MM.1S (cell line): ENCODE measurements around the gene RAB1B.

Experiments
- DNase-seq: peaks from one replicate; pipeline ENCODE4 v3.0.0-alpha.2; 2015
- H2AFZ ChIP-seq: fragments of 300-600 bp; sonication (generic); 2 replicates; pipeline ENCODE4 v1.6.0; 2016; ENCODE audit warnings: antibody characterized with exemption, low read length
- H3F3A ChIP-seq: fragments of 300-600 bp; sonication (generic); 2 replicates; pipeline ENCODE4 v1.6.1; 2016; ENCODE audit warnings: mild to moderate bottlenecking, antibody characterized with exemption, low read length, moderate library complexity, mixed read lengths; ENCODE audit not compliant: insufficient read depth
- H3K27ac ChIP-seq: fragments of 300-600 bp; sonication (generic); 2 replicates; pipeline ENCODE4 v1.5.1; 2016; ENCODE audit warnings: mild to moderate bottlenecking, low read length
- H3K27me3 ChIP-seq: fragments of 300-600 bp; sonication (generic); replicated peaks from 2 replicates; pipeline ENCODE4 v1.6.0; 2016; ENCODE audit warnings: low read length; ENCODE audit not compliant: insufficient read depth
- H3K36me3 ChIP-seq: fragments of 300-600 bp; sonication (generic); replicated peaks from 2 replicates; pipeline ENCODE4 v1.6.1; 2016; ENCODE audit warnings: mild to moderate bottlenecking, low read length, mixed read lengths; ENCODE audit not compliant: insufficient read depth
- H3K4me1 ChIP-seq: fragments of 300-600 bp; sonication (generic); 2 replicates; pipeline ENCODE4 v1.6.1; 2016; ENCODE audit warnings: low read length, mixed read lengths
- H3K4me2 ChIP-seq: fragments of 300-600 bp; sonication (generic); 2 replicates; pipeline ENCODE4 v1.6.0; 2016; ENCODE audit warnings: low read depth, low read length
- H3K4me3 ChIP-seq: fragments of 300-600 bp; sonication (generic); 2 replicates; pipeline ENCODE4 v1.5.1; 2016; ENCODE audit warnings: low read length, mixed read lengths
- H3K79me2 ChIP-seq: fragments of 300-600 bp; sonication (generic); 2 replicates; pipeline ENCODE4 v1.6.1; 2016; ENCODE audit warnings: mixed run types, low read length, mixed read lengths
- H3K9ac ChIP-seq: fragments of 300-600 bp; sonication (generic); 2 replicates; pipeline ENCODE4 v1.6.1; 2016; ENCODE audit warnings: low read length, mixed read lengths
- H3K9me2 ChIP-seq: fragments of 300-600 bp; sonication (generic); replicated peaks from 2 replicates; pipeline ENCODE4 v1.6.1; 2016; ENCODE audit warnings: mild to moderate bottlenecking, low read length, mixed read lengths; ENCODE audit not compliant: insufficient read depth
- H3K9me3 ChIP-seq: fragments of 300-600 bp; sonication (generic); replicated peaks from 2 replicates; pipeline ENCODE4 v1.6.1; 2016; ENCODE audit warnings: mild to moderate bottlenecking, low read length, mixed read lengths; ENCODE audit not compliant: insufficient read depth
- H4K20me1 ChIP-seq: fragments of 300-600 bp; sonication (generic); 2 replicates; pipeline ENCODE4 v1.6.1; 2016; ENCODE audit warnings: mild to moderate bottlenecking, low read length, moderate library complexity, mixed read lengths; ENCODE audit not compliant: insufficient read depth
- CTCF ChIP-seq: fragments of 300-600 bp; sonication (generic); IDR thresholded peaks from 2 replicates; pipeline ENCODE4 v1.5.1; 2016; ENCODE audit warnings: antibody characterized with exemption, low read length, mixed read lengths
- EZH2 ChIP-seq: fragments of 300-600 bp; sonication (generic); optimal IDR thresholded peaks from 2 replicates; pipeline ENCODE3; 2017; ENCODE audit warnings: low read depth, mild to moderate bottlenecking, antibody characterized with exemption, low read length, mixed read lengths
- EZH2phosphoT487 ChIP-seq: fragments of 300-600 bp; sonication (generic); IDR thresholded peaks from 2 replicates; pipeline ENCODE4 v1.6.1; 2018; ENCODE audit warnings: antibody characterized with exemption, low read length

Gene RAB1B

GRCh38 chr11:66226101-66226500 lies 42.3 kb upstream of the RAB1B start:
- Histone ChIP-seq H3K79me2 (no peaks in the 10 kb centered on the region), H3K27ac (no peak overlapping the region), H3K9me2 (no peaks in the 10 kb centered on the region), H3K27me3 (no peaks in the 10 kb centered on the region), H3F3A (peaks cover 13% of the 10 kb centered on the region), H3K4me3 (no peak overlapping the region), H3K9ac (no peak overlapping the region), H3K4me1 (peaks cover 12% of the 10 kb centered on the region), H3K9me3 (no peaks in the 10 kb centered on the region), H4K20me1 (no peaks in the 10 kb centered on the region), H3K4me2 (no peak overlapping the region), H3K36me3 (no peaks in the 10 kb centered on the region), H2AFZ (no peak overlapping the region)
- TF ChIP-seq EZH2phosphoT487, result no peak
- no peak for TF ChIP-seq CTCF
- no peak for TF ChIP-seq EZH2
- DNase-seq, result no peak

- H3K4me3 ChIP-seq, result no peak overlapping the region
- no peak for DNase-seq
- H3K9ac ChIP-seq, result no peak overlapping the region
- no peaks in the 10 kb centered on the region for H4K20me1 ChIP-seq
- H2AFZ ChIP-seq, result no peak overlapping the region
- H3K79me2 ChIP-seq, result no peaks in the 10 kb centered on the region
- no peaks in the 10 kb centered on the region for H3F3A ChIP-seq
- no peaks in the 10 kb centered on the region for H3K9me2 ChIP-seq
- no peak overlapping the region for H3K4me2 ChIP-seq
- no peaks in the 10 kb centered on the region for H3K4me1 ChIP-seq
- no peaks in the 10 kb centered on the region for H3K27me3 ChIP-seq
- no peaks in the 10 kb centered on the region for H3K36me3 ChIP-seq
- H3K27ac ChIP-seq, result no peak overlapping the region
- TF ChIP-seq EZH2 (no peak), EZH2phosphoT487 (no peak), CTCF (no peak)
- H3K9me3 ChIP-seq, result no peaks in the 10 kb centered on the region
Observed at GRCh38 chr11:66227700-66228099, 40.7 kb upstream of the RAB1B start.

DNA sequence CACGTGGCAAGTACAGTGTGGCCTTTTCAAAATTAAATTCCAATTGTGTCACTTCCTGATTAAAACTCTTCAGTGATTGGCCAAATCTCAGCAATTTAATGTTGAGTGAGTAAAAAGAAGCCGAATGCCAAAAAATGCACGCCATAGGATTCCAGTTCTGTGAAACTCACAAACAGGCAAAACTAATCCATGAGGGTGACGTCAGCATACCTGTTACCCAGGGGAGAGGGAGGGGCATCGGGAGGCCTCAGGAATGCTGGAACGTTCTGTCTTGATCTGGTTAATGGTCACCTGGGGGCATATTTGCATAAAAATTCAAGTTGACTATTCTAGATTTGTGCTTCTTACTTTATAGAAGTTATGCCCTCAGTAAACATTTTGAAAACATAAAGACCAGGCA lies 39.9 kb upstream of the RAB1B start:
- H3K4me1 ChIP-seq, result no peaks in the 10 kb centered on the region
- no peak overlapping the region for H2AFZ ChIP-seq
- H3K4me3 ChIP-seq, result no peak overlapping the region
- no peak overlapping the region for H3K27ac ChIP-seq
- H3F3A ChIP-seq, result no peaks in the 10 kb centered on the region
- no peak for TF ChIP-seq EZH2
- TF ChIP-seq CTCF, result no peak
- no peak for TF ChIP-seq EZH2phosphoT487
- DNase-seq, result no peak
- H3K9me2 ChIP-seq, result no peaks in the 10 kb centered on the region
- no peak overlapping the region for H3K4me2 ChIP-seq
- H4K20me1 ChIP-seq, result no peaks in the 10 kb centered on the region
- H3K9me3 ChIP-seq, result no peaks in the 10 kb centered on the region
- H3K9ac ChIP-seq, result no peak overlapping the region
- no peaks in the 10 kb centered on the region for H3K36me3 ChIP-seq
- no peaks in the 10 kb centered on the region for H3K27me3 ChIP-seq
- H3K79me2 ChIP-seq, result no peaks in the 10 kb centered on the region
